ENCODE measurements around the gene ATP9A. TPM values are rescaled to one million over a fixed set of nuclear protein-coding genes. Genes with fewer than 3 reads are reported as not detected.

ATP9A gene
- polyA plus RNA-seq, 1 of the 3 experiments (the other 2 are of a cell fraction), result 11.0 TPM

DNA sequence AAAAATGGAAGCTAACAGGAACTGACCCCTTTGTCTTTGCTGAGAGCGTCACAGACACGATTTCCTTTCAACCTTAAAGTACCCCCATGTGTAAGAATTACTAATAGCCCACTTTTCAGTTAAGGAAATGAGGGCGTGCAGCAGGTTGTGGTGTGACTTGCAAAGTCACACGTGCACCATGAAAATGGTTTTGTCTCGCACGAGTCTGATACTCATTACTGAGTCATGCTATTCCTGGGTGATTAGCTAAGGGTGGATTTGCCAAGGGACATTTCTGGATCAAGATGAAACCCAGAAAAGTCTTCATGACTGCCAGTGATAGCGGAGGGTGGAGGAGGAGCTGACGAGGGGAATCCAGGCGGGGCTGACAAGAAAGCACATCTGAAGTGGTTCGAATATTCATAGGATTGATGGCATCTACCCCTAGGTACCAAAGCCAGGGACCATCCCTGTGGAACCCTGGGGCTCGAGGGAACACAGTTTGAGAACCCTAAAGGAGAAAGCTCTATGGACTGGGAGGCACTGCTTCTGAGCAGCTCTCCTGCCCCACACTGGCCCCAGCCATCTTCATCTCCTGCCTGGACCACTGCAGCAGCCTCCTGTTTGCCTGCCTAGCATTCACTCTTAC is 213.5 kb downstream of the ATP9A start:
- no peak overlapping the region for H3K4me2 ChIP-seq
- TF ChIP-seq JUND (IDR thresholded peaks at IDR 0.05), result no peak
- TF ChIP-seq FOSL2 (IDR thresholded peaks at IDR 0.05; ENCODE audit: borderline replicate concordance, low read depth), result no peak
- TF ChIP-seq RFX5 (IDR thresholded peaks at IDR 0.05; ENCODE audit: low read length), result no peak
- TF ChIP-seq RCOR1 (IDR thresholded peaks at IDR 0.05; ENCODE audit: low read length), result no peak
- TF ChIP-seq MXI1 (IDR thresholded peaks at IDR 0.05; ENCODE audit: low read depth, low read length), result no peak
- TF ChIP-seq TAF1 (IDR thresholded peaks at IDR 0.05; ENCODE audit: borderline replicate concordance, low read depth, low read length), result no peak
- no peak for TF ChIP-seq POLR2AphosphoS5 (IDR thresholded peaks at IDR 0.05; ENCODE audit: low read depth, low read length)
- TF ChIP-seq NRF1 (IDR thresholded peaks at IDR 0.05; ENCODE audit: low read depth, low read length), result no peak
- TF ChIP-seq, protein P1, sequence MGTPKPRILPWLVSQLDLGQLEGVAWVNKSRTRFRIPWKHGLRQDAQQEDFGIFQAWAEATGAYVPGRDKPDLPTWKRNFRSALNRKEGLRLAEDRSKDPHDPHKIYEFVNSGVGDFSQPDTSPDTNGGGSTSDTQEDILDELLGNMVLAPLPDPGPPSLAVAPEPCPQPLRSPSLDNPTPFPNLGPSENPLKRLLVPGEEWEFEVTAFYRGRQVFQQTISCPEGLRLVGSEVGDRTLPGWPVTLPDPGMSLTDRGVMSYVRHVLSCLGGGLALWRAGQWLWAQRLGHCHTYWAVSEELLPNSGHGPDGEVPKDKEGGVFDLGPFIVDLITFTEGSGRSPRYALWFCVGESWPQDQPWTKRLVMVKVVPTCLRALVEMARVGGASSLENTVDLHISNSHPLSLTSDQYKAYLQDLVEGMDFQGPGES (IDR thresholded peaks at IDR 0.05; ENCODE audit: low read depth, low read length), result no peak
- TF ChIP-seq RAD21 (IDR thresholded peaks at IDR 0.05; ENCODE audit: low read length), result no peak
- TF ChIP-seq, protein P2, sequence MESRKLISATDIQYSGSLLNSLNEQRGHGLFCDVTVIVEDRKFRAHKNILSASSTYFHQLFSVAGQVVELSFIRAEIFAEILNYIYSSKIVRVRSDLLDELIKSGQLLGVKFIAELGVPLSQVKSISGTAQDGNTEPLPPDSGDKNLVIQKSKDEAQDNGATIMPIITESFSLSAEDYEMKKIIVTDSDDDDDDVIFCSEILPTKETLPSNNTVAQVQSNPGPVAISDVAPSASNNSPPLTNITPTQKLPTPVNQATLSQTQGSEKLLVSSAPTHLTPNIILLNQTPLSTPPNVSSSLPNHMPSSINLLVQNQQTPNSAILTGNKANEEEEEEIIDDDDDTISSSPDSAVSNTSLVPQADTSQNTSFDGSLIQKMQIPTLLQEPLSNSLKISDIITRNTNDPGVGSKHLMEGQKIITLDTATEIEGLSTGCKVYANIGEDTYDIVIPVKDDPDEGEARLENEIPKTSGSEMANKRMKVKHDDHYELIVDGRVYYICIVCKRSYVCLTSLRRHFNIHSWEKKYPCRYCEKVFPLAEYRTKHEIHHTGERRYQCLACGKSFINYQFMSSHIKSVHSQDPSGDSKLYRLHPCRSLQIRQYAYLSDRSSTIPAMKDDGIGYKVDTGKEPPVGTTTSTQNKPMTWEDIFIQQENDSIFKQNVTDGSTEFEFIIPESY (IDR thresholded peaks at IDR 0.05; ENCODE audit: borderline replicate concordance, low read depth), result no peak
- no peak for TF ChIP-seq YY1 (IDR thresholded peaks at IDR 0.05; ENCODE audit: low read depth)
- TF ChIP-seq ELF1 (IDR thresholded peaks at IDR 0.05), result no peak
- no peak for TF ChIP-seq EP300 (IDR thresholded peaks at IDR 0.05; ENCODE audit: borderline replicate concordance in 1 of 2, low read depth in 1 of 2, low read length in 1 of 2)
- TF ChIP-seq TEAD4 (IDR thresholded peaks at IDR 0.05; ENCODE audit: borderline replicate concordance, insufficient read depth), result no peak
- no peak for TF ChIP-seq CHD2 (IDR thresholded peaks at IDR 0.05; ENCODE audit: low read length, partially characterized antibody)
- no peaks in the 10 kb centered on the region for H3K27me3 ChIP-seq (ENCODE audit: insufficient read depth)
- ChIA-PET CTCF (interaction anchor here (0.9 to 1.9 kb wide), 3 partner anchors 12 to 71 kb away, joined by 3 to 4 read pairs (median 3); partner anchors contain the start of gene NFATC2), POLR2A (no interaction called here)
- no peaks in the 10 kb centered on the region for H3K4me1 ChIP-seq (ENCODE audit: control insufficient read depth in 1 of 2, insufficient read depth in 2 of 2, low read depth in 1 of 2, low read length in 1 of 2)
- no peak overlapping the region for H3K4me3 ChIP-seq (ENCODE audit: low read depth in 2 of 2, low read length in 1 of 2)
- H3K9me2 ChIP-seq, result no peaks in the 10 kb centered on the region
- no peaks in the 10 kb centered on the region for H3K36me3 ChIP-seq (replicated peaks in 1 of 2; ENCODE audit: control insufficient read depth in 1 of 2, insufficient read depth in 2 of 2, low read length in 1 of 2)
- no peak for DNase-seq
- no peak overlapping the region for H2AFZ ChIP-seq (ENCODE audit: low read depth)
- no peak overlapping the region for H3K27ac ChIP-seq (ENCODE audit: low read depth in 2 of 2, low read length in 1 of 2)
- H3F3A ChIP-seq (replicated peaks; ENCODE audit: insufficient read depth), result no peaks in the 10 kb centered on the region
- peaks cover 6% of the 10 kb centered on the region for H3K79me2 ChIP-seq (ENCODE audit: insufficient read depth)
- no peaks in the 10 kb centered on the region for H3K9me3 ChIP-seq
- H3K9ac ChIP-seq, result no peak overlapping the region
- peaks cover 3% of the 10 kb centered on the region; the same call in 1 of the 2 replicates for H4K20me1 ChIP-seq (ENCODE audit: insufficient read depth)
- 83% methylated on average over 11 of the region's 11 CpGs for WGBS (ENCODE audit: low lambda C conversion rate)
